ENCODE measurements around the gene SEMA5A. TPM values are rescaled to one million over a fixed set of nuclear protein-coding genes. Genes with fewer than 3 reads are reported as not detected.

Gene SEMA5A
- total RNA-seq, 1 donor: 42.3 TPM

DNA sequence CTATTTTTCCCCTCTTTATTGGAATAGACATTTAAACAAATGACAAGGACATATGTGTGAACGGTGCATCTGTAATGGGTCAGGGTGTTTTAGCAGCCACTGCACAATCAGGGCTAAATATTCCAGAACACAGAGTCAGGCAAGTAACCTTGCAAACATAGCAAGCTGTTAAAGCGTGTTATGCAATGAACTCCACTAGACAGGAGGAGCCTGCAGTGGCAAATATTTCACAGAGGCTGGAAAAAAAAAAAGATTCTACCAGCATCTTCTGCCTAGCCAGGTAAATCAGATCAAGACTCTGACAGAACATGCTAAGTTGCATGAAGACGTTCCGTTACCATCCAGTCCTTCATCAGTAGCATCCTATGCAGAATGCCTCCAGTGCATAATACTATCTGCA lies 171.8 kb downstream of the SEMA5A start:
- peaks cover 3% of the 10 kb centered on the region for H3K4me1 ChIP-seq (ENCODE audit: insufficient read depth, low read length)
- peaks cover 8% of the 10 kb centered on the region for H3K79me2 ChIP-seq (ENCODE audit: insufficient read depth, low read length)
- no peaks in the 10 kb centered on the region for H3K27me3 ChIP-seq (ENCODE audit: insufficient read depth, low read length)
- H2AFZ ChIP-seq (ENCODE audit: low read length): no peak overlapping the region
- no peak overlapping the region for H3K27ac ChIP-seq (ENCODE audit: low read depth, low read length)
- no peaks in the 10 kb centered on the region for H3K9me3 ChIP-seq (ENCODE audit: low read depth, low read length)
- no peak for DNase-seq (ENCODE audit: insufficient read length, low spot score, missing footprints)
- no peaks in the 10 kb centered on the region for H3K36me3 ChIP-seq (ENCODE audit: insufficient read depth, low read length)
- TF ChIP-seq CTCF (IDR thresholded peaks at IDR 0.05; ENCODE audit: extremely low read depth, low read depth, low read length): no peak
- no peak overlapping the region for H3K4me2 ChIP-seq (ENCODE audit: insufficient read depth, low read length)
- no peak overlapping the region for H3K4me3 ChIP-seq (ENCODE audit: insufficient read depth, low read length)
- no peaks in the 10 kb centered on the region for H4K20me1 ChIP-seq (ENCODE audit: insufficient read depth, low read length)

DNA sequence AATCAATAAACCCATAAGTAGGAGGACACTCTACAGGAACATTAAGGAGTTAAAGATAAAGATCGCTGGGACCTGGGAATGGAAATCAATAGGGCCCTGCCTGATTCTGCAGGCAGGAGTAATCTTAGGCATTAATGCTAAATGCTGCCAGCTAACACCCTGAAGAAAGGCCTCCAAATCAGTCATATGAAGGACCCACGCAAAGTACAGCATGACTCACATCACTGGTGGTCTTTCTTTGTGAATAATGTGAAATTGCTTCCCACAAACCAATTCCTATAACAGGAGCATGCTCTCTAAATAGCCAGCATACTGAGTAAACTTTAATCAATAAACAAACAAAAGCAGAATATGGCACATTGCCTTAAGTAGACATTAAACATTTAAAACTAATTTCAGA lies 172.3 kb downstream of the SEMA5A start:
- H3K4me2 ChIP-seq (ENCODE audit: insufficient read depth, low read length): no peak overlapping the region
- no peak for TF ChIP-seq CTCF (IDR thresholded peaks at IDR 0.05; ENCODE audit: extremely low read depth, low read depth, low read length)
- no peaks in the 10 kb centered on the region for H4K20me1 ChIP-seq (ENCODE audit: insufficient read depth, low read length)
- H2AFZ ChIP-seq (ENCODE audit: low read length): no peak overlapping the region
- no peaks in the 10 kb centered on the region for H3K36me3 ChIP-seq (ENCODE audit: insufficient read depth, low read length)
- H3K27ac ChIP-seq (ENCODE audit: low read depth, low read length): no peak overlapping the region
- no peak overlapping the region for H3K4me3 ChIP-seq (ENCODE audit: insufficient read depth, low read length)
- no peaks in the 10 kb centered on the region for H3K27me3 ChIP-seq (ENCODE audit: insufficient read depth, low read length)
- DNase-seq (ENCODE audit: insufficient read length, low spot score, missing footprints): no peak
- H3K79me2 ChIP-seq (ENCODE audit: insufficient read depth, low read length): peaks cover 8% of the 10 kb centered on the region
- H3K9me3 ChIP-seq (ENCODE audit: low read depth, low read length): no peaks in the 10 kb centered on the region
- peaks cover 3% of the 10 kb centered on the region for H3K4me1 ChIP-seq (ENCODE audit: insufficient read depth, low read length)

DNA sequence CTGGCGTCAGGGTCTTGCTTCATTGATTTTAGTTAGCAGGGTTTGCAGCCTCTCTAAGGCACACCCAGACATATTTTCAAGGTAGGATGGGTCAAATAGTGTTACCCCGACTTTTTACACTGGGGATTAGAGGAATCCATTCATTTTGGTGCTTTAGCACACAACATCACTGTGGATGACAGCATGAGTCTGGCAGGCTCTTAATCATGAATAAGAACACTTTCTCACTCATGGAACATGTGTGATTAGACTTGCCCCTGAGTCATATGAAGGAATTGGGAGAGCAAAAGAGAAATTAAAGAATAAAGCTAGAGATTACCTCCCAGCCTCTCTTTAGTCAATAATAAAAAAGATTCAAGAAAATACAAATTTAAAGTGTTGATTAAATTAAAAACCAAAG lies 175.6 kb downstream of the SEMA5A start:
- peaks cover 3% of the 10 kb centered on the region for H3K4me1 ChIP-seq (ENCODE audit: insufficient read depth, low read length)
- H3K27ac ChIP-seq (ENCODE audit: low read depth, low read length): no peak overlapping the region
- DNase-seq (ENCODE audit: insufficient read length, low spot score, missing footprints): peak; percentile 84
- H3K36me3 ChIP-seq (ENCODE audit: insufficient read depth, low read length): no peaks in the 10 kb centered on the region
- no peaks in the 10 kb centered on the region for H3K9me3 ChIP-seq (ENCODE audit: low read depth, low read length)
- no peaks in the 10 kb centered on the region for H3K27me3 ChIP-seq (ENCODE audit: insufficient read depth, low read length)
- peaks cover 8% of the 10 kb centered on the region for H3K79me2 ChIP-seq (ENCODE audit: insufficient read depth, low read length)
- TF ChIP-seq CTCF (IDR thresholded peaks at IDR 0.05; ENCODE audit: extremely low read depth, low read depth, low read length): no peak
- H2AFZ ChIP-seq (ENCODE audit: low read length): no peak overlapping the region
- H3K4me2 ChIP-seq (ENCODE audit: insufficient read depth, low read length): no peak overlapping the region
- H3K4me3 ChIP-seq (ENCODE audit: insufficient read depth, low read length): no peak overlapping the region
- no peaks in the 10 kb centered on the region for H4K20me1 ChIP-seq (ENCODE audit: insufficient read depth, low read length)

DNA sequence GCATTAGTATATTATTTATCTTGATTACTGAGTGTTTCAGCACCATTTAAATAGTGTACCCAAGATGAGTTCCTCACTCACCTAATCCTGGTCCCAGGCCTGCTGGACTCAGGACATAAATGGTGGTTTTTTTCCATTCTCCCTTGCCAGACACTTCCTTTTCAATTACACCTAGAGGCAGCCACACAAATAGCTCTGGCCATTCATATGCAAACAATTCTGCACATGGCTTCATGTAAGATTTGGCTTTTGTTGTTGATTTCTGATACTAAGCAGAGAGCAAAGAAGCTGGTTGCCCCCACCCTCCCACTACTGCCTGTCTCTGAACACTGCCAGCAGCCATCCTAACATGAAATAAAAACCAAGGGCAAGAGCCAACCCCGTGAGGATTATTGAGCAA lies 180.4 kb downstream of the SEMA5A start:
- no peak overlapping the region for H2AFZ ChIP-seq (ENCODE audit: low read length)
- H4K20me1 ChIP-seq (ENCODE audit: insufficient read depth, low read length): no peaks in the 10 kb centered on the region
- no peaks in the 10 kb centered on the region for H3K27me3 ChIP-seq (ENCODE audit: insufficient read depth, low read length)
- H3K4me2 ChIP-seq (ENCODE audit: insufficient read depth, low read length): no peak overlapping the region
- no peaks in the 10 kb centered on the region for H3K79me2 ChIP-seq (ENCODE audit: insufficient read depth, low read length)
- TF ChIP-seq CTCF (IDR thresholded peaks at IDR 0.05; ENCODE audit: extremely low read depth, low read depth, low read length): no peak
- H3K27ac ChIP-seq (ENCODE audit: low read depth, low read length): no peak overlapping the region
- H3K9me3 ChIP-seq (ENCODE audit: low read depth, low read length): no peaks in the 10 kb centered on the region
- H3K36me3 ChIP-seq (ENCODE audit: insufficient read depth, low read length): no peaks in the 10 kb centered on the region
- no peak for DNase-seq (ENCODE audit: insufficient read length, low spot score, missing footprints)
- peaks cover 15% of the 10 kb centered on the region for H3K4me1 ChIP-seq (ENCODE audit: insufficient read depth, low read length)
- no peak overlapping the region for H3K4me3 ChIP-seq (ENCODE audit: insufficient read depth, low read length)

Measured in osteoblast (primary cell).